Left ventricle myocardium superior (tissue), 1 donor: ENCODE results near the gene IGFLR1. TPM values are rescaled to one million over a fixed set of nuclear protein-coding genes. Genes with fewer than 3 reads are reported as not detected.
"Not testable (repeated sequence)": the region's sequence is repeated elsewhere in the genome, so short reads cannot be mapped to it uniquely, and the experiment has no call there.

Source experiments
- ATAC-seq: fragments of 200-7000 bp; cut with Tn5 transposase; one replicate; pipeline ENCODE4 v1.9.1; 2020; ENCODE audit warnings: mild to moderate bottlenecking, moderate library complexity
- DNase-seq: peaks from one replicate; pipeline ENCODE4 v3.0.0-alpha.2; 2020
- intact Hi-C: fragments of 100-400 bp; cut with micrococcal nuclease; formaldehyde crosslinking; loops from one replicate; pipeline ENCODE4 v1.11.0; 2022
- total RNA-seq: library from RNA; stranded (reverse); fragmentation: NEBNext Ultra II Directional; extraction: Animal tissue kit (Norgen Biotek cat#: 25700); gene quantifications from one replicate; pipeline ENCODE4 v1.2.1, GENCODE V29; 2021
- donor health status: DM: no; HTN: yes; CAD: no; lungs with severe emphysema.

IGFLR1 gene
- total RNA-seq, 1 donor from 2014 or later: 3.2 TPM

GRCh38 chr19:35779033-35779432 lies 36.8 kb upstream of the IGFLR1 start:
- intact Hi-C loops: no loop called here
- ATAC-seq: no peak
- DNase-seq: no peak

- DNase-seq (no peak), ATAC-seq (no peak)
- intact Hi-C loops: no loop called here
Measured at GRCh38 chr19:35777961-35778360, 35.7 kb upstream of the IGFLR1 start.

DNA sequence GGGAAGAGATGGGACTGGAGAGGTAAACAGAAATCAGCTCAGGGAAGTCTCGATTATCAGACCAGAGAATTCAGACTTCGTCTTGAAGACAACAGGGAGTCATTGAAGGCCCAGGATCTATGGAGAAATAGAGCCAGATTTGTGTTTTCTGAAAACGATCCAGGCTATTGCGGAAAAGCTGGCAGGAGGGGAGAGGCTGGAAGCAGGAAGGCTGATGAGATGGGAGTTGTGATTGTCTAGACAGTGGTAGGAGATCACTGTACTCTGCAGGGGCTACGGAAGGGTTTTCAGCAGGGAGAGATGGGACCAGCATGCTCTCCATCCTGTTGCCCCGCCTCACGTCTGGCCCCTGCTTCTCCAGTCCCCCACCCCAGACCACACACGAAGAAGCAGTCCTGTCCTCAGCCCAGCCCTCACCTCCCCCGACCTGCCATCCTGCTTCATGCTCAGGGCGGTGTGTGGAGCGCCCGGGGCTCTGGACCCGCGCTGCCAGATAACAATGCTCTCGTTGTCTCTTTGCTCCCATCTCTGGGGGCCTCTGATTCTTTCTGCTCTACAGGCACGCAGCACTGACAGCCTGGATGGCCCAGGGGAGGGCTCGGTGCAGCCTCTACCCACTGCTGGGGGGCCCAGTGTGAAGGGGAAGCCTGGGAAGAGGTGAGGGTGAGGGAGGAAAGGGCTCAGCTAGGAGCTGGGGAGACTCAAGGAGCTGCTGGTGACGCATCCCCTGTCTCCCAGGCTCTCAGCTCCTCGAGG lies 35.0 kb upstream of the IGFLR1 start:
- DNase-seq (no peak), ATAC-seq (no peak)
- intact Hi-C loops: no loop called here

GRCh38 chr19:35776102-35776788 lies 34.0 kb upstream of the IGFLR1 start:
- DNase-seq: no peak
- intact Hi-C loops: no loop called here
- no peak for ATAC-seq

- DNase-seq: peak; percentile 100
- intact Hi-C loops: no loop called here
Measured at GRCh38 chr19:35775298-35776101, 33.2 kb upstream of the IGFLR1 start, which contains the start of gene ARHGAP33. ARHGAP33 (plus strand) TSS chr19:35775564; CDS start chr19:35775659, 95 bp downstream.

DNA sequence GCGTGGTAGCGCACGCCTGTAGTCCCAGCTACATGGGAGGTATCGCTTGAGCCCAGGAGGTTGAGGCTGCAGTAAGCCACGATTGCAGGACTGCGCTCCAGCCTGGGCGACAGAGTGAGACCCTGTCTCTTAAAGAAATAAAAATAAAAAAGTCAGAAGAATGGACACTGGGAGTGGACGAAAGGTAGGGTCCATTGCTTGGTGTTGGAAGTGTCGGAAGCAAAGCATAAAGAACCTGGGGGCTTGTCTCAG lies 32.7 kb upstream of the IGFLR1 start:
- no peak for DNase-seq
- intact Hi-C loops: no loop called here
- peak; percentile 11 for ATAC-seq

More at GRCh38 chr19:35775298-35776101, 33.2 kb upstream of the IGFLR1 start, which contains the start of gene ARHGAP33:
- peak; percentile 99 for ATAC-seq

- no peak for DNase-seq
- no peak for ATAC-seq
- intact Hi-C loops: no loop called here
Measured at GRCh38 chr19:35774274-35775045, 32.2 kb upstream of the IGFLR1 start.

- intact Hi-C loops: no loop called here
Measured at GRCh38 chr19:35773020-35773806, 31.0 kb upstream of the IGFLR1 start.

GRCh38 chr19:35772362-35772761 lies 30.1 kb upstream of the IGFLR1 start:
- intact Hi-C loops, ATAC-seq: not testable (repeated sequence)

More at GRCh38 chr19:35773020-35773806, 31.0 kb upstream of the IGFLR1 start:
- ATAC-seq (no peak), DNase-seq (no peak)

DNA sequence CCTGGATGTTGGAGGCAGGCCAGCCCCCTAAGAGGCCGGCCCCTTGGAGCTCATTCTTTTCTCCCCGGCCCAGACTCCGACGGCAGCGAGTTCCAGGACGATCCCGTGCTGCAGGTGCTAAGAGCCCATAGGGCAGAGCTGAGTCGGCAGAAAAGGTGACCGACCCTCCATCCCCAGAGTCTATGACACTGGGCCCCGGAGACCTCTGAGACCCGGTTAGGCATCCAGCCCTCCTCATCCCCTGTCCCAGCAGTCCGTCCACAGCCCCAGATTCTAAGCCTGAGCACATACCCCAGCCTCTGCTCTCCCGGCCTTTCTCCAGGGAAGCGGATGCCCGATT lies 25.8 kb upstream of the IGFLR1 start:
- intact Hi-C loops: no loop called here
- DNase-seq: no peak
- ATAC-seq: no peak

More at GRCh38 chr19:35772362-35772761, 30.1 kb upstream of the IGFLR1 start:
- DNase-seq: not testable (repeated sequence)

DNA sequence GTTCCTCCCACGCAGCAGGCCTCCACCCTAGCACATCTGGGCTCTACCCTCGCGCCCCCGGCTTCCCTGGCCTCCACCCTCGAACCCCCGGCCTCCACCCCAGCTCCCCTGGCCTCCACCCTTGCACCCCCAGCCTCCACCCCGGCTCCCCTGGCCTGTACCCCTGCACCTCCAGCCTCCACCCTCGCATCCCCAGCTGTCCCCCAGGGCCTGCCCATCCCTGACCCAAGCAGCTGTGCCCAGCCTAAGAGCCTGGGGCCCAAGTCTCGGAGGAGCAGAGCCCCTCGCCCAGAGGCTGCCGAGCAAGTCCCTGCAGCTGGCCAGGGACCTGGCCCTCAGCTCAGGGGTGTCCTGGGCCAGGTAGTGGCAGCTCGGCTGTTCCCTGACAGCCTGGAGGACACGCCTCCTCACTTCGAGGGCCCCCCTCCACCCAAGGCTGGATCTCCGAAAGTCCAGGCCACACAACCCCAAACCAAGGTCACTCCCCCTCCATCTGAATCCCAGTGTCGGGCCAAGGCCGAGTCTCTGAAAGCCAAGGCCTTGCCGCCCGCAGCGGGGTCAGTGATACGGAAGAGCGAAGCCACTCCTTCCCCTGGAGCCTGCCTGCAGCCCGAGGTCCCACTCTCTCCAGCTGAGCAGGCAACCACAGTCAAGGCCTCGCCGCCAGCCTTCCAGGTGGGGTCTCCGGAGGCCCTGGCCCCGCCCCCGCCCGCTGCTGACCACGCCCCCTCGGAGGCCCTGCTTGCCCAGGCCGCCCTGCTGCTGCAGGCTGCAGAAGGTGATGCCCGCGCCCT lies 25.2 kb upstream of the IGFLR1 start:
- no peak for DNase-seq
- intact Hi-C loops: no loop called here
- ATAC-seq: peak; percentile 70

GRCh38 chr19:35766571-35767104 lies 24.4 kb upstream of the IGFLR1 start:
- no peak for ATAC-seq
- intact Hi-C loops: no loop called here
- DNase-seq: no peak

- ATAC-seq (no peak), DNase-seq (no peak)
- intact Hi-C loops: no loop called here
Measured at GRCh38 chr19:35764432-35765315, 22.4 kb upstream of the IGFLR1 start.

- intact Hi-C loops: no loop called here
- DNase-seq (no peak), ATAC-seq (no peak)
Measured at GRCh38 chr19:35760711-35761349, 18.6 kb upstream of the IGFLR1 start.

DNA sequence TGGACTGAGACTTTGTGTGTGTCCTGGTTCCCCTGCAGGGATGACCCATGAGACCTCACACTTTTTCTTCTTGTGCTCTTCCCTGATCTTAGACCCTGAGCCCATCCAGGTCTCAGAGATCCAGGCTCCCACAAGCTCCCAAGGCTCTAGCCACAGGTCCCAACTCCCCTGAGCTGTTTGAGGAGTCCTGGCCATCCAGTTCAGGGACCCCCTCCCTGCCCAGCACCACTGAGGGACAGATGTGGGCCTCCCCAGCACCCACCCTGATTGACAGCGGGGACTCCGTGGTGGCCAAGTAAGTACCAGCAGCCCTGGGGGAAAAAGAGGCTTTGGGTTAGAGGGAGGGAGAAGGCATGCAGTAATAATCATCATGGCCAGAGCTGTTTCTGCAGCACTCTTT lies 17.4 kb upstream of the IGFLR1 start:
- intact Hi-C loops: no loop called here
- DNase-seq (no peak), ATAC-seq (no peak)
